Right hindlimb (tissue), 1 donor: ENCODE data around the gene REXO1.
"Not testable (repeated sequence)": the region's sequence is repeated elsewhere in the genome, so short reads cannot be mapped to it uniquely, and the experiment has no call there.

Experiments
- DNase-seq: peaks from one replicate; pipeline ENCODE4 v3.0.0-alpha.2; 2018

Gene REXO1

DNA sequence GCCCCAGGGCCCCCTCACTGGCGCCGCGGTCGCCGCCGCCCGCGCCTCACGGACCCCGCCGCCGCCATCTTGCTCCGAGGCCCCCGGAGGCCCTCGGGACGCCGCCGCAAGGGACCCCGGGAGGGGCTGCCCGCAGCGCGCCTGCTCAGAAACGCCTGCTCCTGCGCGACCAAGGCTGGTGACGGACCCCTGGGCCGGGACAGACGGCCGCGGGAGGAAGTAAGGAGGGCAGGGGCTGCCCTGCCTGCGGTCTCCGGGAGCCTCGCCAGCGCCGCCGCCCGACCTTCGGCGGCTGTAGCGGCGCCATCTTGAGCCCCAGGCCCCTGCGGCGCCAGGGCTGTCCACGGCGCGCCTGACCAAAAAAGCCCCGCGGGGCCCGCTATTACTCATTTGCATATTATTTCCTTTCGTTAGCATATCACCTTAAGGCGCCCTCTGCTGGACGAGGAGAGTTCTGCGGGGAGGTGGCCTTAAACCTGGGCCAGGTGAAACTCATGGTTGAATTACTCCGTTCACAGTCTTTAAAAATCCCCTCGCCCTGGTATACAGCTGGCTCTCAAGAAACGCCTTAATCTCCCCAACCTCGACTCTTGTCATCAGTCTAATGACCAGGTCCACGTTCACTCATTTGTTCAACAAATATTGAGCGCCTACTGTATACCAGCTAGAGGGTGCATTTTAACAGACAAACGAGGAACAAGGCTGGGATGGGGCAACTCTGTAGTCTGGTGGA lies at the start of gene REXO1:
Gene REXO1 (minus strand): TSS at position 85 of the 733 bp plus-strand sequence. CDS start 125 bp downstream, outside the sequence.
- peak; percentile 96 for DNase-seq

DNA sequence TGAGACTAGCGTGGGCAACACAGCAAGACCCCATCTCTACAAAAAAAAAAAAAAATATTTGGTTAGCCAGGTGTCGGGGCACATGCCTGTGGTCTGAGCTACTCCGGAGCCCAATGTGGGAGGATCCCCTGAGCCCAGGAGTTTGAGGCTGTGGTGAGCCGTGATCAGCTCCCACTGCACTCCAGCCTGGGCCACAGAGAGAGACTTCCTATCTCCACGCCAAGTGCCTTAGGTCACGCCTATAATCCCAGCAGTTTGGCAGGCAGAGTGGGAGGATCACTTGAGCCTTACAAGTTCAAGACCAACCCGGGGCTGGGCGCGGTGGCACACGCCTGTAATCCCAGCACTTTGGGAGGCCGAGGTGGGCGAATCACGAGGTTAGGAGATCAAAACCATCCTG lies 48.2 kb upstream of the REXO1 start:
- no peak for DNase-seq

DNA sequence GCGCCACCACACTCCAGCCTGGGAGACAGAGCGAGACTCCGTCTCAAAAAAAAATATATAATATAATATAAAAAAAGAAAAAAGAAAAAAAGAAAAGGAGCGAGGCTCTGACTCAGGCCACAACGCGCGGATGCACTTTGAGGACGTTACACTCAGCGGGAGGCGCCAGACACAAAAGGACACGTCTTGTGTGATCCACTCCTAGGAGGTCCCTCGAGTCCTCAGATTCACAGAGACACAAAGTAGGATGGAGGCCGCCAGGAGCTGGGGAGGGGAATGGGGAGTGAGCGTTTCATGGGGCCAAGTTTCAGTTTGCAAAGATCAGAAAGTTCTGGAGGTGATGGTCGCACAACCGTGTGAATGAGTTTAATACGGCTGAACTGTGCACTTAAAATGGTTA lies 45.5 kb upstream of the REXO1 start:
- no peak for DNase-seq

- DNase-seq, result no peak
Measured at GRCh38 chr19:1889907-1890306, 41.6 kb upstream of the REXO1 start.

DNA sequence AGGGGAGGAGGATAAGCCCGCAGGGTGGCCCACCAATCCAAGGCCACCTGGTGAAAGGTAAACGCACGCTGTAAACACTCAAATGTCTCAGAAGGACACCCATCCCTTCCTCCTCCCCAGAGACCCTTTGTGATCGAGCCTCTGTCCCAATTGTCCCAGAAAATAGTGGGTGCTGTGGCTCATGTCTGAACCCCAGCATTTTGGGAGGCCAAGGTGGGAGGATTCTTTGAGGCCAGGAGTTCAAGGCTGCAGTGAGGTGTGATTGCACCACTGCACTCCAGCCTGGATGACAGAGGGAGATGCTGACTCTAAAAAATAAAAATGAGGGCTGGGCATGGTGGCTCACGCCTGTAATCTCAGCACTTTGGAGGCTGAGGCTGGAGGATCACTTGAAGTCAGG lies 40.1 kb upstream of the REXO1 start:
- no peak for DNase-seq

DNA sequence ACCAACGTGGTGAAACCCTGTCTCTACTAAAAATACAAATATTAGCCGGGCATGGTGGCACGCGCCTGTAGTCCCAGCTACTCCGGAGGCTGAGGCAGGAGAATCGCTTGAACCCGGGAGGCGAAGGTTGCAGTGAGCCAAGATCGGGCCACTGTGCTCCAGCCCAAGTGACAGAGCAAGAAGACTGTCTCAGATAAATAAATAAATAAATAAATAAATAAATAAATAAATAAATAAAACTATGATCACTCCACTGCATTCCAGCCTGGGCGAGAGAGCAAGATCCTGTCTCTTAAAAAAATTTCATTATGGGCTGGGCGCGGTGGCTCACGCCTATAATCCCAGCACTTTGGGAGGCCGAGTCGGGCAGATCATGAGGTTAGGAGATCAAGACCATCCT lies 38.1 kb upstream of the REXO1 start:
- DNase-seq, result not testable (repeated sequence)

GRCh38 chr19:1885398-1886119 lies 37.3 kb upstream of the REXO1 start, which contains the start of gene ABHD17A:
Gene ABHD17A (minus strand): TSS chr19:1885496. CDS start chr19:1881566, 3,930 bp downstream.
- peak; percentile 96 for DNase-seq

DNA sequence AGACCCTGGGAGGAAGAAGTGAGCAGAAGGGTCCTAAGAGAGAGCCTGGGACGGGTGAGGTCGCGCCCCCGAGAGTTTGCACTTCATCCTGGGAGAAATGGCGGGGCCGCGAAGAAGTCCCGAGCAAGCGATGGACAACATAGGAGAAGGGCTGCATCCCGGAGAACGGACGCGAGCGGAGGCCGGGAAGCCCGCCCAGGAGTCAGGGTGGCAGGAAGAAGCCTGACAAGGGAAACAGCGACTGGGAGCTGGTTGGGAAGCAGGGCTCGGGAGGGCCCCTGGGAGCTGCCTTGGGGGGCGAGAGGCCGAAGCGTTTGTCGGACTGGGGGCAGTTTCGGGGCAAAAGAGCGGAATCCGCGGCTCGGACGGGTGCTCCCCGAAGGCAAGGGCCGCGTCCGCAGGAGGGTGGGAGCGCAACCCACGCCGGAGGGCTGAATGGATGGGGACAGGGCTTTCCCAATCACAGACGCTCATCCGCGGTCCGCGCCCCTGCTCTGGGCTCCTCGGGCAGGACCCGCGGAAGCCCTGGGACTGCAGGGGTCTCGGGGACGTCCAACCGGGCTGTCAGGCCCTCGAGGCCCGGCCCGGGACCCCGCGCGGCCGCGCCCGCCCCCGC lies 36.5 kb upstream of the REXO1 start:
- no peak for DNase-seq

GRCh38 chr19:1884291-1884718 lies 36.0 kb upstream of the REXO1 start:
- DNase-seq, result no peak

DNA sequence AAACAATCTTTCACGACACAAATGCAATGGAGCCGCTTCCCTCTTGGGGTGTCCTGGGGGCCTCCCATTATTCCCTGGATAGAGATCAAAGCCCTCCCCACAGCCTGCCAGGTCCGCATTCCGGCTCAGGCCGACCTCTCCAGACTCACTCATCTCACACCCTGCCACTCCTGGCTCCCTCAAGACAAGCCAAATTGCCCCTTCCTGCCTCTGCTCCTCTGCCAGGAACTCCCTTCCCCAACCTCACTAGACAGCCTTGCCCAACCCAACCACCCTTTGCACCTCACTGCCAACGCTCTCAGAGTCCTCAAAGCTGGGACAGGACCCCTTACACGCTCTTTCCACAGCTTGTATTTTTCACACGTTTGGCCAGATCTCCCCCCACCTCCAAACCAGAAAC lies 35.5 kb upstream of the REXO1 start:
- no peak for DNase-seq

DNA sequence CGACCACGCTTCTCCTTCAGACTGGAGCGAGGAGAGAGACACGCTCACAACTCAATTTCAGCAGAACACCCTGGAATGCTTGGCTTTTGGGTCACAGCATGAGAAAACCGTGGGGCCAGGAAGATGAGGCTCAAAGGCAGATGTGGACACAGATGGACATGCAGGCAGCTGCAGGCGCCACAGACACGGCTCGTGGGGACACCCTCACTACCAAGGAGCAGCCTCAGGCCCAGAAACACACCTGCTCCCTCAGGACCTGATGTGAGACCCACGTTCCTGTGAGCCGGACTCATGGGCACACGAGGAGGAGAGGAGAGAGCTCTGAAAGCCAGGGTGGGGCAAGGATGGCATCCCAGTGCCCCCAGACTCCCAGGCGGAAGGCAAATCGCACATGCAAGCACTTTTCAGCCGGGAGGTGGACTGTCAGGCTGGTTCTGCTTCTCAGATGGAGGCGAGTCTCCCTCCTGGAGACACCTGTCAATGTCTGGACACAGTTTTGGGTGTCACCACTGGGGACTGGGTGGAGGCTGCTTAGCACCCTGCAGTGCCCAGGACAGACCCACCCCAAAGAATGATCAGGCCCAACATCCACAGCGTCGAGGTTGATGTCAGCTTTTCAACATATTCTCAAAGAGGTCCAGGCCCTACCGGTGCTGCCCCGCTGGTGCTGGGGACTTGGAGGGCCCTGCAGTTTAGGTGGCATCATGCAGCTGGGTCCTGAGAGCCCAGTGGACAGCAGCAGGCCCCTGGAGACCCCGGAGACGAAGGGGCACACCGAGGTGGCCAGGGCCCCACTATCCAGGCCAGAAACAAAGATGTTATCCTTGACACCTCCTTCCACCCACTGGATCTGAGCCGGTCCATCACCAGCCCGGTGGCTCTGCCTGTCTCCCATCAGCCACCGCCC lies 34.8 kb upstream of the REXO1 start:
- DNase-seq, result no peak

GRCh38 chr19:1882089-1882785 lies 34.0 kb upstream of the REXO1 start:
- DNase-seq, result peak; percentile 37

DNA sequence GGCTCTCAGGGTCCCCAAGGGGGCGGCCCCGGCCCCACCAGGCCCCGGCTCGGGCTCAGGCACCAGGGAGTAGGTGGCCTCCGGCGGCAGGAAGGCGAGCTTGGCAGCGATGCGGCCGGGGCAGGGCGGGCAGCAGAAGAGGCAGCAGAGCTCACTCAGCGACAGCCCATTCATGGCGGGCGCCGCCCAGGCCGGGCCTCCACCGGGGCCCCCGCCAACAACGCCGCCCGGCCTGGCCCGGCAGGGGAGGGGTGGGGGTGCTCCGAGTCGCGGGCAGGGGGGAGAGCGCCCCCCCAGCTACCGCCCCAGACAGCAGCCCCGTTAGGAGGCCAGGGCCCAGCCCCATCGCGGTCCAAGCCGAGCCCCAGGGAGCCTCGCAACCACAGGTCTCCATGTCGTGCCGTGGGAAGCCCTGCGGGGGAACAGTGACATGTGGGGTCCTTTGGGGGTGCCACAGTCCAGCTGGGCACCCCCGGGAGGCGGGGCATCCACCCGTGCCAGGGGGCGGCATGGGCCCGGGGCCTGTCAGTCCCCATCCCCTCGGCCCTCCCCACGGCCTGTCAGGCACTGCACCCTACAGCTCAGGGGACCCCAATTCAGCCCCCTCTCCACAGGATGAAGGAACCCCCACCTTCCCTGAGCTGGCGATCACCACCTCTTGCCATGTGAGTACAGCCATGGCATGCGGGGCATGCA lies 33.3 kb upstream of the REXO1 start:
- not testable (repeated sequence) for DNase-seq

GRCh38 chr19:1880611-1881392 lies 32.5 kb upstream of the REXO1 start:
- no peak for DNase-seq

GRCh38 chr19:1879982-1880381 lies 31.7 kb upstream of the REXO1 start:
- DNase-seq, result not testable (repeated sequence)

GRCh38 chr19:1878583-1878982 lies 30.3 kb upstream of the REXO1 start:
- DNase-seq, result not testable (repeated sequence)

DNA sequence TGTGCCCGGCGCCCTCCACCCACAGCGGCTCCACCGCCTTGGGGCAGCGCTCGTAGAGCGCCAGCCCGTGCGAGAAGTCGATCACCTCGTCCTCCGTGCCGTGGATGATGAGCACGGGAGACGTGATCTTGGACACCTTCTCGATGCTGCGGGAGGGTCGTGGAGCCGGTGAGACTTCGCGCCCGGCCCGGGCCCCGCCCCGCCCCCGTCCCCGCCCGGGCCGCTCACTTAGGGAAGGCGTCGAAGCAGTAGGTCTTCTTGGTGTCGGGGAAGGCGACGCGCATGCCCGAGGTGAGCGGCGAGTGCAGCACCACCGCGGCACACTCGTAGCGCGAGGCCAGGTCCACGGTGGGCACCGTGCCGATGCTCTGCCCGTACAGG lies 29.0 kb upstream of the REXO1 start:
- DNase-seq, result not testable (repeated sequence)

DNA sequence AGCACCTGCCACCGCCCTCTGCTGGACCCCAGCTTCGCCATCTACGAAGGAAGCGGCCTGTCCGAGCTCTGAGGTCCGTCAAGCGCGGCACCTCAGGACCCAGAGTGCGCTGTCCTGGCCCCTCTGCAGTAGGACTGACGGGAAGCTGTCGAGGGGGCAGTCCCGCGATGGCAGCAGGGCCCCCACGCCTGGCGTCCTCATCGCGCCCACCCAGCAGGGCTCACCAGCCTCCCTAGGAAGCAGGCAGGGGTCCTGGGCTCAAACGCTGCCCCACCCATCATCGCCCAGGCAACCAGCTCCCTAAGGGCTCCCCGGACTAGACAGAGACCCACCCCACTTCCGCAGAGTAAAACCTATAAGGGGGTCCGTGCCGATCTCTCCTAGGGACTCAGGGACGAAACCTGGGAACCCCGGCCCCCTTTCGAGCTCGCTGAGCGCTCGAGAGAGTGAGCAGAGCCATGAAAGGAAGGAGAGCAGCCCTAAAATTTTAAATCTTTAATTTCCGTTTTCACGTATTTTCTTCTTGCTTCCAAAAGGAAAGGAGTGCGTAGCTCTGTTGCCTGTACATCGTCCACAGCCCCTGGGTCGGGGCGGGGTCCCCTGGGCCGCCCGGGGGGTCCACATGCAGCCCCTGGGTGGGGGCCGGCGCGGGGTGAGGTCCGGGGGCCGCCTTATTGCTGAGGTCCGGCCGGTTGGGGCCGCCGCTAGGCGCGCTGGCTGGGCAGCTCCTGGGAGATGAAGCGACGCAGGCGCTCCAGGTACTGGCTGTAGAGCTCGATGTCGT lies 28.4 kb upstream of the REXO1 start:
- peak; percentile 36 for DNase-seq

GRCh38 chr19:1875646-1876495 lies 27.6 kb upstream of the REXO1 start:
- DNase-seq, result peak; percentile 94
